GM12873 (cell line): ENCODE measurements around the gene NOC4L.

ENCODE experiments used
- TF ChIP-seq, protein P1 (sequence below): IDR thresholded peaks from 2 replicates; pipeline ENCODE4 v1.5.1; 2012; ENCODE audit warnings: low read depth, mild to moderate bottlenecking, moderate library complexity, low read length, control low read depth; ENCODE audit not compliant: insufficient read depth; ENCODE audit errors: missing control alignments

Gene NOC4L

DNA sequence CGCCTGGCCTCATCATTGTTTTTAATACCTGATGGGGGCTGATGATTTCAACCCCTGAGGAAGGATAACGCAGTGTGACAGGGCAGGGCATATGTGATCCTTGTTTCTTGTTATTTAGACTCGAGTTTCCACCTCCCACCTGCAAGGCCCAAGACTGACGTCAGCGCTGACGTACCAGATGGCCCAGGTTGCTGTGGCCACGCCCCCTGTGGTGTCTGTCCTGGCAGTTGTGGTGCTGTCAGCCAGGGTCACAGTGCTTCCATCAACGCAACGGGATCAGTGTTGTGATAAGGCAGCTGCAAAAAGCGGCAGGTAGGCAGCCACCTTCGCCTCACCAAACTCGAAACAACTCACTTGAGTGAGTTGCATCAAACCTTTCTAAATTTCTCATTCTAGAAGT lies 18.5 kb upstream of the NOC4L start:
- TF ChIP-seq, protein P1, sequence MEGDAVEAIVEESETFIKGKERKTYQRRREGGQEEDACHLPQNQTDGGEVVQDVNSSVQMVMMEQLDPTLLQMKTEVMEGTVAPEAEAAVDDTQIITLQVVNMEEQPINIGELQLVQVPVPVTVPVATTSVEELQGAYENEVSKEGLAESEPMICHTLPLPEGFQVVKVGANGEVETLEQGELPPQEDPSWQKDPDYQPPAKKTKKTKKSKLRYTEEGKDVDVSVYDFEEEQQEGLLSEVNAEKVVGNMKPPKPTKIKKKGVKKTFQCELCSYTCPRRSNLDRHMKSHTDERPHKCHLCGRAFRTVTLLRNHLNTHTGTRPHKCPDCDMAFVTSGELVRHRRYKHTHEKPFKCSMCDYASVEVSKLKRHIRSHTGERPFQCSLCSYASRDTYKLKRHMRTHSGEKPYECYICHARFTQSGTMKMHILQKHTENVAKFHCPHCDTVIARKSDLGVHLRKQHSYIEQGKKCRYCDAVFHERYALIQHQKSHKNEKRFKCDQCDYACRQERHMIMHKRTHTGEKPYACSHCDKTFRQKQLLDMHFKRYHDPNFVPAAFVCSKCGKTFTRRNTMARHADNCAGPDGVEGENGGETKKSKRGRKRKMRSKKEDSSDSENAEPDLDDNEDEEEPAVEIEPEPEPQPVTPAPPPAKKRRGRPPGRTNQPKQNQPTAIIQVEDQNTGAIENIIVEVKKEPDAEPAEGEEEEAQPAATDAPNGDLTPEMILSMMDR: no peak

DNA sequence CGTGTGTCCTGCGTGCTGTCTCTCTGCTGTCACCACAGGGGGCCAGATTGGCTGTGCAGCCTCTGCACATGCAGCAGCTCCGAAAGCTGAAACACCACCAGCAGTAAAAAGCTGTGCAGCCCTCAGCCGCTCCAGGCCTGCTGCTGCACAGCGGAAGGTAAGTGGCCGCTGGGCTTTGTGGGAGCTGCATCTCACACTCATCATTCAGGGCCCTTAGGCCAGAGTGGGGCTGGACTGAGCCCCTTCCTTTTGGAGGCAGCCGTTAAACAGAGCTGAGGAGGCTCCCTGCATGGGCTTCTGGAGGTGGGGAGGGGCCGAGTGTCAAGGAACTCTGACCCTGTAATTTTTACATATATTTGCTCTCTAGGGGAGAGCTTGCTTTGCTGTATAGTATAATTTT lies 17.2 kb upstream of the NOC4L start:
- TF ChIP-seq, protein P1: no peak

DNA sequence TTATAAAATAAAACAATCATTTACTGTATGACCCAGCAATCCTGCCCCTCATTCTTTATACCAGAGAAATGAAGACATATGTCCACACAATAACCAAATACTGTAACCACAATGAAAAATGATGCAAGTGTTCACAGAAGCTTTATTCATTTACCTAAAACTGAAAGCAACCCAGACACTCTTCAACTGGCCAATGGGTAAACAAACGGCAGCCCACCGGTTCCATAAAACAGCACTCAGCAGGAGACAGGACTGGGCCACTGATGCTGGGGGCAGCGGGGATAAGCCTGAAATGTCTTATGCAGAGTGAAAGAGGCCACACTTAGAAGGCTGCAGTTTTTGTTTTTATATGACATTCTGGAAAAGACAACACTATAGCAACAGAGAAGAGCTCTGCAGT lies 15.2 kb upstream of the NOC4L start:
- TF ChIP-seq, protein P1: no peak

DNA sequence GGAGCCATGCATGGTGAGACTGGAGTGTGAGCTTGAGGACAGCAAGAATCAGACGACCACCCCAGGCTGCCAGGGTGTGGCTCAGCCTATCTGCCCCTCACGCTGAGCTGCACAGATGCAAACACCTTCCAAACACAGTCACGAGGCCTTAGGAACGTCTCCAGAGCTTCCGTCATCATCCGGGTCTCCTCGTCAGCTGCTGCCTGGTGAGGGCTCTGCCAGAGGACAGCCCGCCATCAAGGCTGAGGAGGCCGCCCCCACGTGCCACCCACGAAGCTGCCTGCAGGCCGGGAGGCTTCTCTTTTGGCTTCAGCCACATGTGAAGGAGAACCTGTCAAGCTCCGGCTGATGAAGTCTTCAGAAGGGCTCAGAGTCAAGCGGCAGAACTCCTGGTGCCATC lies 13.6 kb upstream of the NOC4L start:
- TF ChIP-seq, protein P1: no peak

DNA sequence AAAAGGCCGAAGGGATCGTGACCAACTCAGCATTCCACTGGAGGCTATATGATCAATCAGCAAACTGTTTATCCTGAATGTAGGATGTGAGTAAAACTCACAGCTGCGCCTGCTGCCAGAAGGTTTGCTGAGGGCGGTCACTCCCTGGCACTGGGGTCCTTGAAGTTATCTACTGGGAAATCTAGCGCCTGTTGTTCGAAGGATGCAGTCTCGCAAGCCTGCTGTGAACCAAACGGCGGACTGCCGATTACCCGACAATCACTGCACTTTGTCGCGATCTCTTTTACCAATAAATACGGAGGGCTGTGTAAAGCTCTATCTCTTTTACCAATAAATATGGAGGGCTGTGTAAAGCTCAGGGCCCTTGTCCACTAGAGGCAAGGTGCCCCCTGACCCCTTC lies 13.0 kb upstream of the NOC4L start:
- TF ChIP-seq, protein P1: no peak

DNA sequence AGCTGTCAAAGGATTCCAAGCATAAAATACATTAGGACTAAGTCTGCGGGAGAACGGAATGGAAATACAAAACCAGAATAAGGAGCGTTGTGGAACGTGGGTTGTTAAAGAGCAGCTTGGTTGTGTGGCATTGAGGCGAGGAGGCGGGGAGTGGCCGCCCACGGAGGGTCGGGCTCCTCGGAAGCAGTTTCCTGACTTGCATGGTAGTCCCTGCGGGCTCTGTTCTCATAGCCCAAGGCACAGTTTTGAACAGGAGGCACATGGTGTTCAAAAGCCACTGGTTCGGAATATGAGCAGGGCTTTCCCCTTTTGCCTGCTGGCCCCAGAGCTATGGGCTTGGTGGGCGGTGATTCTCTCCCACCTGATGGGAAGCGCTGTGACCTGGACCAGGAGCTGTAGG lies 12.3 kb upstream of the NOC4L start:
- TF ChIP-seq, protein P1: no peak

DNA sequence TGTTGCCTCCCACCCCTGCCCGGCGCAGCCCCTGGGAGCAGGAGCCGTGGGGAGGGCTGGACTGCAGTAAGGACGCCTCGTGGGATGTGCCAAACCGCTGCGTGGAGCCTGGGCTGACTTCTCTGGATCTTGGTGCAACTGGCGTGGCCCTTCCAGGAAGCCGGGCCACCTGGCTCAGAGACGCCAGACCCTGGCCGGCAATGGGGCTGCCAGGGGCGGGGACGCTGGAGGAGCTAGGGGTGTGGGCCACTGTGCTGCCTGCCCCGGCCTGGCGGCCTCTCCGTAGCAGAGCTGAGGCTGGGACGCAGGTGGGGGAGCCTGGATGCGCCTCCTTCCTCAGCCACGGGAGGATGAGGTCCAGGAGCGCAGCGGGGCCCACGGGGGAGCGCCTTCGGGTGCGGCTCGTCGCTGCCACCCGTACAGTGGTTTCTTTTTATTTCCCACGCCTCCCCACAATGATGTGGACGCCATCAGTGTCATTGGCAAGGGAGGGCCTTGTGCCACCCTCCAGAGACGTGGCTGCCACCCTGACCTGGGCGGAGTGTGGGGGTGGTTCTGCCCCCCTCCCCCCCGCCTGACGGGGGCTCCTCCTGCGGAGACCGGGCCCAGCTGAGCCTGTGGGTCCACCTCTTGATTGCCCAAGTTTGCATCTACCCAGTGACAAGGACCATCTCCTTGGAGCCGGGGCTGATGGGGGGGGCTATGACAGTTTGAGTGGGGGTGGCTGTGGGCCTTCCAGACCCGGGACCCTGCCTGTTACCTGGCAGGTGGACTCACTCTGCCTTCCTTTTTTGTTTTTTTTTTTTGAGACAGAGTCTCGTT lies 11.4 kb upstream of the NOC4L start:
- TF ChIP-seq, protein P1: no peak
